ENCODE data around the gene CBX7.
A peak's percentile ranks its signal among the peaks of the same experiment; 100 is the strongest.
"Not testable (repeated sequence)": the region's sequence is repeated elsewhere in the genome, so short reads cannot be mapped to it uniquely, and the experiment has no call there.

The CBX7 gene

DNA sequence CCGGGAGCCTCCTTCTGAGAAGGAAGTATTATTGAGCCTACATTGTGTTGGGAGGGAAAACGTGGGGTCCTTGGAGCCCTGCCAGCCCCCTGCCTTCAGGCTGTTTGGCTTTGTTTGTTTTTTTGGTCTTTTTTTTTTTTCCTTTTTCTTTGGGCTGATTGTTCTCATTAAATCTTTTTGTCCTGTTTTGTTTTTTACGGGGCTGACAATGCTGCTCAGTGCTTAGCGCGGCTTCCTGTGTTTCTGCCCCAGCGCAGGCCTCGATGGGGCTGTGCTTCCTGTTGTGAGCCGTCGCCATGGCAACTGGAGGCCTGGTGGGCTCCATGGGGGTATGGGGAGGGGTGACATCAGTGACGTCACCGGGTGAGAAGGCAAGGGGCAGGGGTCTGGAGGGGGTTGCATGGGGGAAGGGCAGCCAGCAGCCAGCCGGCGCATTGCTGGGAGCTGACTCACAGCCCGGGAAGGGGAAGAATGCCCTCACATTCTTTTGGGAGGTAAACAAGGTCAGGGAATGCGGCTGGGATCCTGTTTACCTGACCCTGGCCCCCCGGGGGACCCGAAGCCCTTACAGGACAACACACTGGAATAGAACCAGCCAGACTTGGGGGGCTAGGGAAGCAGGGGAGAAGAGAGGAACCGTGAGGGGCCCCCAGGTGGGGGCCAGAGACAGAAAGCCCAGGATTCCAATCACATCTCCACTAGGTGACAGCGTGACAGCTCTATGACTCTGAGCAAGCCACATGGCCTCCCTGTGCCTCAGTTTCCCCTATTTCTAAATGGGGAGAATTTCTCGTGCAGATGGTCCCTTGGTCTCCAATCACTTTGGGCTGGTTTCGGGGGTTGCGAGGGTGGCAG is 22.2 kb upstream of the CBX7 start:
- FAIRE-seq (no peak), DNase-seq (ENCODE audit: insufficient read length, low spot score) (no peak)

DNA sequence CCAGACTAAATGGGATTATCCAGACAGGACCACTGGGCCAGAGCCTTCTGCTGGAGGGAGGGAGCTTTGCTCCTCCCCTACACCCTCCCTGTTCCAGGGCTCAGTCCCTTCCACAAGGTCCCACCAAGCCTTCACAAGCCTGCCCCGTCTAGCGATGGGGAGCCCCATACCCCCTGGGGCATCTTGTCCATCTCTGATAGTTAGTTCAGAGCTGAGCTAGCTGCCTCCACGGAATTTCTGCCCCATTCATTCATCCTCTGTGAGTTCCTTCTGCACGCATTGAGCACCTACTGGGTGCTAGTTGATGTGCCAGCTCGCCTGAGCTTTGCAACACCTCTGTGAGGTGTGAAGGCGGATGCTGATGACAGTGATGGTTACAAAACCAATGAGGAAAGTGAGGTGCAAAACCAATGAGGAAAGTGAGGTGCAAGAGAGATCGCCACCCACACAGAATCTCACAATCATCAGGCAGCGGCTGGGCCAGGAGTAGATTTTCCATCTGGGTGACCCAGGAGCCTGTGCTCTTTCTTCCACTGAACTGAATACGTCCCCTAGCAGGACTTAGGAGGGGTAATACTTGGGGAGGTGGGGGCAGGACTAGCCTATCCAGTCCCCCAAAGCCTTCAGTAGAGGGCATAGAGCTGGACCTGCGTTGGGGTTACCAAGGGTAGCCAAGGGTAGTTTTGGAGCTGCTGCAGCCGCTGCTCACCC is 21.5 kb upstream of the CBX7 start:
- FAIRE-seq (no peak), DNase-seq (ENCODE audit: insufficient read length, low spot score) (no peak)

DNA sequence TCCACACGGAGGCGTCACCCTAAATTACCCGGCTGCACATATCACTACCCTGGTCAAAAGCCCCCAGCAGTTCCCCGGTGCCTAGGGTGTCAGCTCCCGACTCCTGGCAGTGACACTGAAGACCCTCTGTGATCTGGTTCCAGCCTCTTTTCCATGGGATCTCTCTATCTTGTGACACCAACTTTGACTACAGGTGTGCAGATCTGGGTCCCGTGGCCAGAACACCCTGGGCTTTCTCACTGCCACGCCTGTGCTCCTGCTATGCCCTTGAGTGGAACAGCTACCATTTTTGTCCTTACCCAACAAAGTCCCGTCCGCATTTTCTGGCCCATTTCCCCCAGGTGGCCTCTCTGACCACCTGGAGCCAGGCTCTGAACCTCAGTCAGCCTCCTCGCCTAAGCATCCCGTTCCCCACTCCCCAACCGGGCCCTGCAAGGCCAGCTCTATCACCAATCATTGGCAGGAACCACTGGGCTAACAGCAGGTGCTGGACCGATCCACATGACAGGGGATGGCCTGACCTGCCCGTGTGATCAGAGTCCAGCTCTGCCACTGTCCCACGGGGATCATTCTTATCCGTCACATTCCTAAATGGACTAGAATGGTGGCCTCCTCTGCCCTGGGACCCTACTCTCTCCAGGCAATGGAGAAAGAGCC is 20.7 kb upstream of the CBX7 start:
- FAIRE-seq, result no peak

DNA sequence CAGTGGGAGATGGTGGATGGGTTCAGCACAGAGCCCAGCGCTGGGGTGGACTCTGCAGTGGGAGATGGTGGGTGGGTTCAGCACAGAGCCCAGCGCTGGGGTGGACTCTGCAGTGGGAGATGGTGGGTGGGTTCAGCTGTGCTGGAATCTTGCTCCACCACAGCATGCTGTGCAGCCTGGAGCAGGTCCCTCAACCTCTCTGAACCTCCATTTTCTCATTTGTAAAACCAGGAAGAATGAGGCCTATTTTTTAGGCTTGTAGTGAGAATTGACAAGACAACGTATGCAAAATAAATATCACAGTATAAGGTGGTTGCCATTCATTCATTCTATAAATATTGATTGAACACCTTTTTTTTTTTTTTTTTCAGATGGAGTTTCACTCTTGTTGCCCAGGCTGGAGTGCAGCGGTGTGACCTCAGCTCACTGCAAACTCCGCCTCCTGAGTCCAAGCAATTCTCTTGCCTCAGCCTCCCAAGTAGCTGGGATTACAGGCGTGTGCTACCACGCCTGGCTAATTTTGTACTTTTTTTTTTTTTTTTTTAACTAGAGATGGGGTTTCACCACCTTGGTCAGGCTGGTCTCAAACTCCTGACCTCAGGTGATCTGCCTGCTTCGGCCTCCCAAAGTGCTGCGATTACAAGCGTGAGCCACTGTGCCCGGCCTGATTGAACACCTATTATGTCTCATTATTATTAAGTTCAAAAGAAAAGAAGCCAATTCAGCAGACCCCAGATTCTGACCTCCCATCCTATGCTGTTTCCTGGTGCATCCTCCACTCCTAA is 20.0 kb upstream of the CBX7 start:
- DNase-seq (ENCODE audit: insufficient read length, low spot score); FAIRE-seq: not testable (repeated sequence)

More for the DNA sequence above, 20.7 kb upstream of the CBX7 start:
- DNase-seq (ENCODE audit: insufficient read length, low spot score), result no peak

DNA sequence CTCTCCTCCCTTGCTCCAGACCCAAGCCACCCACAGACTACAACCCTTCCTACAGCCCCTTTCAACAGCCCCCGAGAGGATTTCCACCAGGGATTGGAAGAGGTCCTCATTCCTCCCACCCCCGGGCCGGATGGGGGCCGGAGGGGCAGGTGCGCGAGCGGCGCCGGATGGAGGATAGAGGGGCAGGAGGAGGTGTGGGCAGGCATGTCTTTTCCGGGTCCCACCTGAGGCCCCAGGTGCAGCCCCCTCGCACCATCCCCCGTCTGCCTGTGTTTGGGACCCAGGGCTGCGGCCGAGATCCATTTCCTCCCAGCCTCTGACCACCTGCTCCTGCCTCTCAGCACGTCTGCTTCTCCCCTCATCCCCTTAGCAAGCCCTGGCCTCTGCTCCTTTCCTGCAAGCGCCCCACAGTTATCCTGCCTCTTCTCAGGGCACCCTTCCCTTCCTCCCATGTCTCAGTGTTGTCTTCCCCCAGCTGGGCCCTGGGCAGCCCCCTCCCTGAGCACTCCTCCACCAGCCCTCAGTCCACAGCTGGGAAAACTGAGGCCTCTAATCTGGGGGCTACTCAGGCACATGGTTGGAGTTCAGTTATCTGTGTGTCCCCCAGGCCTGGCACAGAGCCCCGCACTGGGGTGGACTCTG is 19.3 kb upstream of the CBX7 start:
- DNase-seq (ENCODE audit: insufficient read length, low spot score) (no peak), FAIRE-seq (no peak)

DNA sequence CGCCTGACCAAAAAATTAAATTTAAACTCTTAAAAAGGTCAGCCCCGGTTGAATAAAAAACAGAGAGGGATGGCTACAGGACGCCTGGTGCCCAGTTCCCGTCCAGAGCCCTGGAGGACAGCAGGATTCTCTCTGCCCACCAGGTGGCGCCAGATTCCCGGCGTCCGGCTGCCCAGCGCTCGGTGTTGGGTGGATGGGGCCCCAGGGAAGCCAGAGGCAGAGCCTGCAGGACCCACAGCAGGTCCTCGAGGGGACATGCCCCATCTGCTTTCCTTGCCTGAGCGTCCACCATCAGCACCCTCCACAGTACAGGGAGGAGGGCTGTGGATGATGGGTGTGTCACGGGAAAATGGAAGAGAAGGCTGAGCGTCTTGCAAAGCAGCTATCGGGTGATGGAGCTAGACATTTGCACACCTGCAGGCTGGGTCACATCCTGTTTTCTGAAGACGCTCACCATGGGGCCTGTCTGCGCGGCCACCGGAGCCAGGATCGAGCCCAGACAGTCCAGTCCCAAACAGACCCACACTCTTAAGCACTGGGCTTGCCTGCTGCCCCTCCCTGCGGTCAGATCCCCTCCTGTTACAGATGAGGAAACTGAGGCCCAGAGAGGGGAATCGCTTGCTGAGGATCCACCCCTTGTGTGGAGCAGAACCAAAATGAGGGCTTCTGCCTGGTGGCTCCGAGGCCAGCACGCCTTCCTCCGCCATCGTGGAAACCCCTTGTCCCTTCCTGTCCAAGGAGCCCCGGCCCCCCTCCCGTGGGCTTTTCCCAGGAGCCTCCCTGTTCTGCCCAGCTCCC is 18.5 kb upstream of the CBX7 start:
- peak; percentile 82 for DNase-seq (ENCODE audit: insufficient read length, low spot score)
- peak; percentile 84 for FAIRE-seq

DNA sequence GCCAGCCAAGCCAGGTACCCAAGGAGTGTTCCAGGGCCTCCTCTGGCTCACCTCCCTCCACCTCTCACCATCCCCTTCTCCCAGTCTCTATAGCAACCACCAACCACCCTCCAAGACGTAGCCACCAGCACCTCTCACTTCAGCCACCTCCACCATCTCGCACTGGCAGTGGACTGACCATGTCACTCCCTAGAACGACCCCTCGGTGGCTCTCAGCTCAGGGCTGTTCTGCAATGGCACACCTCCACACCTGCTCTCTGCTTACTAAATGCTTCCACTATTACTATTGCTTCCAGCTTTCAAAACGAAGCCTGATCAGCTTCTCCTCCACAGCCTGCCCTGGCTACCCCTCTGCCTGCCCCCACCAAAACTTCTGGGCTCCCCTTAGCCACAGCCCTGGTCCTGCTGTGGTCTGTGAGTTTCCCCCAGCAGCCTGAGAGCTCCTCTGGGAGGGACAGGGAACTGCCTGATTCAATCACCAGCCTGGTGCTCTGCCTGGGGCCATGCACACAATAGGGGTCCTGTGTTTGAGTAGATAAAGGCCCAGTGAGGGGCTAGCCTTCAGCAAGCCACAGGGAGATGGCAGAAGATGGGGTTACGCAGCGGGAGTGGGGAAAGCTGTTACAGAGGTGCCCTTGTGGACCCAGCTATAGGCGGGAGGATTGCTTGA is 17.5 kb upstream of the CBX7 start:
- no peak for DNase-seq (ENCODE audit: insufficient read length, low spot score)
- FAIRE-seq, result no peak

DNA sequence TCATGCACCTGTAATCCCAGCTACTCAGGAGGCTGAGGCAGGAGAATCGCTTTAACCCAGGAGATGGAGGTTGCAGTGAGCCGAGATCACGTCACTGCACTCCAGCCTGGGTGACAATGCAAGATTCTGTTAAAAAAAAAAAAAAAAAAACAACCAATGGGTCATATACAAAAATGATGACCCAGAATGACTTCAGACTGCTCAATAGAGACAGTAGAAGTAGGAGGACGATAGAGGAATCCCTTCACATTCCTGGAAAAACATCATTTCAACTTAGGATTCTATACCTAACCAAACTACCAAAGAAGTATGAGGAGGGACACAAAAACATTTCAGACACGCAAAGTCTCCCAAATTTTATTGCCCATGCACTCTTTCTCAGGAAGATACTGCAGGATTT is 14.1 kb upstream of the CBX7 start:
- FAIRE-seq (no peak), DNase-seq (ENCODE audit: insufficient read length, low spot score) (no peak)

DNA sequence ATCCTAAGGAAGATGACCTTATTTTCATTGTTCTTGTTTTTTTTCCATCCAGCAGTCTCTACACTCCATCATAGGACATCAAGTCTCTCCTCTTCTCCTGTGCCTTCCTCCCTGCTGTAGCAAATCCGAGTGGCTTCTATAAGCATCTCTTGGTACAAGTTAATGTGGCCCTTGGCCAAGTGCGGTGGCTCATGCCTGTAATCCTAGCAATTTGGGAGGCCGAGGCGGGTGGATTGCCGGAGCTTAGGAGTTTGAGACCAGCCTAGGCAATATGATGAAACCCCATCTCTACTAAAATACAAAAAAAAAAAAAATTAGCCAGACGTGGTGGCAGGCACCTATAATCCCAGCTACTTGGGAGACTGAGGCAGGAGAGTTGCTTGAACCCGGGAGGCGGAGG is 3.6 kb upstream of the CBX7 start:
- not testable (repeated sequence) for DNase-seq (ENCODE audit: insufficient read length, low spot score); FAIRE-seq

DNA sequence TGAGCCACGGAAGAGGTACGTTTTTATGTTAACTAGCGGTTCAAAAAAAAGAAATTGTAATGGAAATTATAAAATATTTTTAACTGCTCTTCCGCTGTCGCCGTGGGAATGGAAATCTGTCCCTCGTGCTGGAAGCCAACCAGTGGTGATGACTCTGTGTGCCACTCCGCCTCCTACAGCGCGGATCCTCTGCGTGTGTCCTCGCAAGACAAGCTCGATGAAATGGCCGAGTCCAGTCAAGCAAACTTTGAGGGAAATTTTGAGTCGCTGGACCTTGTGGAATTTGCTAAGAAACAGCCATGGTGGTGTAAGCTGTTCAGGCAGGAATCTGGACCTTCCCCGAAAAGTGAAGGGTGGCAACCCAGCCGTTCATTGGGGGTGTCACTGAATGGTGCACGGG is 2.9 kb upstream of the CBX7 start:
- FAIRE-seq (no peak), DNase-seq (ENCODE audit: insufficient read length, low spot score) (no peak)

DNA sequence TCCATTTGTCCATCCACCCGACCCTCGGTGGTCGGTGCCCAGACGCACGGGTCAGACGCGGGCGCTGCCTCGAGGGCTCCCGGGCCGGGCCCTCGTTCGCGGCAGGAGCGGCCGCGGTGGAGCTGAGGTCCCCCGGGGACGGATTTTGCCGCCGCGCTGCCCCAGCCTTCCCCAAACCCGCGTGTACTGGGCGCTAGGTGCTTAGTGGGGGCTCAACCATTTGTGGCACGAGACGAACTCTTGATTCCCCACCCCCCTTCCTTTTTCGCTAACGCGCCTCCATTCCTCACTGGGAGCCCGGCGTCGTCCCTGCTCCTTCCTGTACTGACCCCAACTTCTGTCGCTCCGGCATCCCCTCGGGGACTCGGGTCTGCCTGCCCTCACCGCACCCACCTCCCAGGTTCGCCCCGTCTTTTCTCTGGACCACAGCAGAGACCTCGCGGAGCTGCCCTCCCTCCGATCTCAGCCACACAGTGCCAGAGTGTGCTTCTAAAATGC is 789 bp upstream of the CBX7 start:
- DNase-seq (ENCODE audit: insufficient read length, low spot score) (no peak), FAIRE-seq (peak; percentile 49)

DNA sequence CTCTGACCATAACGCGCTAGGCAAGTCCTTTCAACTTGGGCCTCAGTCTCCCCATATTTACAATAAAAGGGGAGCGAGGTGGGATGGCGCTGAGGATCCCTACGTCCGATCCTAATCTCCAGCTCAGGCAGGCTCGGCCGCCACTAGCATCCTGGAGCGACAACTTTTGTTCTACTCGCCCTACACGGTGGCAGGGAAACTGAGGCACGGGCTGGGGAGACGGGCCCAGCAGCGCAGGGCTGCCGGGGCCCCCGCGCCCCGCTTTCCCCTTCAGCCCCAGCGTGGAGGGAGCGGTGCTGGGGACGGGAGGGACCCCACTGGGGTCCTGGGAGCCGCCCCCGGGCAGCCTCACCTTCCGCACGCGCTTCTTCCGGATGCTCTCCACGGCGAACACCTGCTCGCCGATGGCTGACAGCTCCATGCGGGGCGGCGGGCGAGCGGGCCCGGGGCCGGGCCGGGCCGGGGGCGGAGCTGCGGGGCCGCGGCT is 413 bp downstream of the CBX7 start:
- FAIRE-seq (no peak), DNase-seq (ENCODE audit: insufficient read length, low spot score) (no peak)

DNA sequence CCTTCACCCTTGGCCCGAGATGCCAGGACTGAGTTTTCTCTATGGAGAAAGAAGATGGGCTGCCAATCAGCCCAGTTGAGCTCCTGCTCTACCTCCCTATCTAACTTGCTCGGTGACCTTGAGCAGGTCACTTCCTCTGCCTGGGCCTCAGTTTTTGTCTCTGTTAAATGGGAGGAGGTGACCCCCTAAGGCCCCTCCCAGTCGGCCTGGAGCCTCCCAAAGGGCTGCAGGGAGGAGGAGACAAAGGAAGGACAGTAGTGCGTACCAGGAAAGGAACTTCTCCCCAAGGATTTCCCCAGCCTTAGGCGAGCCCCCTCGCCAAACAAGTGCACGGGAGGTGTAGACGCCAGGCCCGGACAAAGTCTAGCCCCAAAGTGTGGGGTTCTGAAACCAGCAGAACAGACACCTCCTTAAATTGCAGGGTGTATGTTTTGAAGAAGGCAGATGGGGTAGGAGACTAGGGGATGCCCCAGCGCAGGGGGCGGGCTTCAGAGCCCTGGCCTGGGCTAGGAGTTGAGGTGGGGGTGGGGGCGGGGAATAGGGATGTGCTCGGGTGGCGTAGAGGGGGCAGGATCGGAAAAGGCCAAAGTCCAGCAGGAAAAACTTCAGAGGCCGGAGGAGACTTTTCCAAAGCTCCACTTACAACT is 1.0 kb downstream of the CBX7 start:
- DNase-seq (ENCODE audit: insufficient read length, low spot score) (no peak), FAIRE-seq (no peak)

DNA sequence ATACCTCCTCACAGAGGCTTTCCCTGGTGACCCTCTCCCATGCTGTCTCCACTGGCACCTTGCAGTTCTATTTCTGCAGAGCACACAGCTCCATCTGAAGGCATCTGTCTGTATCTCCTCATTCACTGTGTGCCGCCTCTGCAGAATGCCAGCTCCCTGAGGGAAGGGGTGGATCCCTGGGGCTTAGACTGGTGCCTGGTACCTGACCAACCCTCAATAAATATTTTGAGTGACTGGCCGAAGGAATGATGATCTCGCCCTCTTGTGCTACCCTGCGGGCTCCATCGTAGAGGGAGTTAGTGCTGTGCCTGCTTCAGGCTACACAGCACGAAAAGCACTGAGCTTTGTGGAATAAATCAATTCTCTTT is 1.6 kb downstream of the CBX7 start:
- DNase-seq (ENCODE audit: insufficient read length, low spot score) (no peak), FAIRE-seq (no peak)

DNA sequence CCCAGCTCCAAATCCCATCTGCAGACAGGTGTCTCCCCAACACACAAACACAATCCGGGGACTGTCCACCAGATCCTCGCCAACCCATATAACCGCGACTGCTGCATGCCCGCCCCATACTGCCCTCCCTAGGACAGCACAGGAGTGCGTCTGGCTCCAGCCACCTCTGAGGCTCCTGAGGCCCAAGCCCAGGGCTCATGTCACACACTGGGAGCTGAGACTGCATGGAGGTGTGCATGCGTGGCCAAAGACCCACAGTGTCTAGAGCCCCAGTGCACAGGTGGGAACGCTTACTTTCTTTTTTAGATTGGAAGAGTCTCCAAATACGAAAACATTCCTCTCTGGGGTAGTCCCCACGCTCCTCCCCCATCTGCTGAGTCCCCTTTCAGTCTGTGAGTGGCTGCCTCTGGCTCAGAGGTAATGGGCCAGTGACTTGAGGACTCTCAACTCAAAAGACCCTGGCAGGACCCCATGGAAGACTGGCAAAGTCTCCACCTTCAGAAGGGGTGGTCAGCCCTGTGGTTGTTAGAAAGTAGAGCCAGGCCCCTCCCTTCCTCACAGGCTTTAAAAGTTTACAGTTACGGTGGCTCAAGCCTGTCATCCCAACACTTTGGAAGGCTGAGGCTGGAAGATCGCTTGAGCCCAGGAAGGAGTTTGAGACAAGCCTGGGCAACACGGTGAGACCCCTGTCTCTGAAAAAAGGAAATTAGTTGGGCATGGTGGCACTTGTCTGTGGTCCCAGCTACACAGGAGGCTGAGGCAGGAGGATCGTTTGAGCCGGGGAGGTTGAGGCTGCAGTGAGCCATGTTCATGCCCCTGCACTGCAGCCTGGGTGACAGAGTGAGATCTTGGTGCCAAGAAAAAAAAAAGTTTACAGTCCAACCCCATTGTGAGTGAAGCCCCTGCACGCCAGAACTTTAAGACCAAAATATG is 2.3 kb downstream of the CBX7 start:
- FAIRE-seq, result no peak
- DNase-seq (ENCODE audit: insufficient read length, low spot score), result no peak

DNA sequence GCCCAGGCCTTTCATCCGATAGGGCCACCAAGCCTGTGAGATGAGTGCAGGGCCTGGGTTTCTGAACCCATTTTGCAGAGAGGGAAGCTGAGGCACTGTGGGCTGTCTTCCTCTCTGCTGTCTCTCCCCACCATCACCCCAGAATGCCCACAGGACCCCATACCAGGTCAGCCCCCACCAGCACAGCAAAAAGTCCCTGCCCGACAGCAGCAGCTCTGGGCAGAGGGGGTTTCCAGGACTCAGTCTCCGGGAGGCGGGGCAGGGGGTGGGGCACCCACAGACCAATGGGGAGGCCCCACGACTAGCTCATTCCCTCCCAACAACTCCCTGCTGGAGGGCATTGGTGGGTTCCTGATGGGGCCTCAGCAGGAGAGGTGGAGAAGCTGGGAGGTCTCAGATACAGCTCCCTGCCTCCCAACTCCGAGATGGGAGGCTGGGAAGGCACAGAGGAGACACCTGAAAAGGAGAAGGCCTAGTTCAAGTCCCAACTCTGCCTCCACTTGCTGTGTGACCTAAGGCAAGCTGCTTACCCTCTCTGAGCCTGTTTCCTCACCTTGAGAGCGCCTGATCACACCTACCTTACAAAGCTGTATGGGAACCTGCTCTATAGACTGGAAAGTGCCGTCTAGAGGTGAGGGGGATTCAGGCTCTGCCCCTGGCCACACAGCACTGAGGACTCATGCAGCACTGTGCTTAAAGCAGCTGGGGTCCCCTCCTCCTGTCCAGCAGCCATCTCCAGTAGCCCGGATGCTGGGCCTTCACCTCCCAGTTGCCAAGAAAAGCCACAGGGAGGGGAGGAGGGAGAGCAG is 3.5 kb downstream of the CBX7 start:
- peak; percentile 64 for FAIRE-seq

More for the DNA sequence above, 3.5 kb downstream of the CBX7 start:
- no peak for DNase-seq (ENCODE audit: insufficient read length, low spot score)

All from GM19239 (cell line).